ENCODE measurements around the gene LPAR1.

LPAR1 gene

DNA sequence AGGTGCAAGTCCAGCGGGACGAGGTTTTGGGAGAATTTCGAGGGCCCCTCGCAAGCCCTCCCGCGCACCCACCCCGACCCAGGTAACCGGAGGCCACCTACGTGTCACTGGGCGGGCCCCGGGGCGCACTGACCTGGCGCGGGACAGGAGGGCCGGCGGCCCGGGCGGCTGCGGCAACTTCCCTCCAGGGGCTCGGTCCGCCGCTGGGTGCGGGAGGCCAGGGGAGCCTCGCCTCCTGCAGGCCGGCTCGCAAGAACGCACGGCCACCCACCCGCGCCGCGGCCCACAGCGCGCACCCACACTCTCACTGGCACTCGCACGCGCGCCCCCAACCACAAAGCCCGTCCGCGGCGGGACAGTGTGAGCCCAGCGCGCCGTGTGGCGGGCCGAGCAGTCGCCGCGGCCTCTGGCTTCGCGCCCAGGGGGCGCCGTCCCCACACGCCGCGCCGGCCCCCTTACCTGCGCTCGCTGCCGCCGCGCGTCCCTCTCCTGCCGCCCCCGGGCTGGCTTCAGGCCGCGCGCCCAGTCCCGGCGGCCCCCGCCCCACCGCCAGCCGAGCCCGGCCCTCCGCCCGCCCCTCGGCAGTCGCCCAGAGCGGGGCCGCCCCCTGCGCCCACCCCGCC, 451 bp downstream of the LPAR1 start:
- peak; percentile 39 for DNase-seq

DNA sequence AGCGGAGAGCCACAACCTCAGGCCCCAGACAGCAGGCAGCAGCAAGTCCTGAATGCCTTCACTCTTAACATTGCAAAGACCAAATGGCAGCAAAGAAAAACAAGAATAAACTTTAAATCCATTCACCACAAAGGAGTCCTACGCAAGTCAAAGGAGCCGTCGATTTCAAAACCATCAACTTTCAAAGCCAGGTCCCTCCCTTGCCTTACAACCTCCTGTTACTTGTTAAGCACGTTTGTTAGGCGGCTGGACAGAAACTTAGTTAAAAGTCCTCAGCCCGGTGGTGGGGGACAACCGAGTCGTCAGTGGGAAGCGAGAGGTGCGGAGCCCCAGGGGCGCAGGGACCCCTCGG, 938 bp downstream of the LPAR1 start:
- peak; percentile 30 for DNase-seq

DNA sequence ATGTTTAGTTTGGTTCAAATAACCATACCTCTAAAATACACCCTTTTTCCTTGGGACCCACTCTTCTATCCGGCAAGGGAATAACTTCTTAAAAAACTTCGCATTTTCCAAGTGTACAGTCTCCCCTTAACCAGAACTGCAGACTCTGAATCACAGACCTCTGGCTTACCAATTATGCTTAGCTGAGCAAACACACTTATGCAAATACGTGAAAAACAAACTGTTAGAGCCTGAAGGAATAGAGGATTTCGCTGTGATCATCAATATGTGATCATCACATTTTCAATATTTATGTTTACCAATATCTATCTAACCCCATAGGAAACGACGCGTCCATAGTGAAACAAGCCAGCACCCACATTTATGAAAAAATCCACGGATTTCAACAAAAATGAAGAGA, 1.3 kb downstream of the LPAR1 start:
- DNase-seq = peak; percentile 25

DNA sequence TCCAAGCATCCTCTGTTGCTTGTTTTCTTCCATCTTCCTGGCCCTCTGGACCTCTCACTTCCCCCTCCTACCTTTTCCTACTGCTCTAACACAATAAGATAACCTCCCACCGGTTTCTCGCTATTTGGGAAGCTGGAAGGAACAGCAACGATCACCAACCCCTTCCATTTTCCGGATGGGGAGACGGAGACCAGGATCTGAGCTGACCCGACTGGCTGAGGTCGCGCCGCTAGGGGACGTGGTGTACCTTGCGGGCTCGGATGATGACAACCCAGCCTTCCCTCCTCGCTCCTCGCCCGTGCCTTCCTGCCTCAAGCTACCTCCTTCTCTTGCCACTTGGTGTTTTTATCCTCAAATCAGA, 1.9 kb downstream of the LPAR1 start:
- peak; percentile 58 for DNase-seq

DNA sequence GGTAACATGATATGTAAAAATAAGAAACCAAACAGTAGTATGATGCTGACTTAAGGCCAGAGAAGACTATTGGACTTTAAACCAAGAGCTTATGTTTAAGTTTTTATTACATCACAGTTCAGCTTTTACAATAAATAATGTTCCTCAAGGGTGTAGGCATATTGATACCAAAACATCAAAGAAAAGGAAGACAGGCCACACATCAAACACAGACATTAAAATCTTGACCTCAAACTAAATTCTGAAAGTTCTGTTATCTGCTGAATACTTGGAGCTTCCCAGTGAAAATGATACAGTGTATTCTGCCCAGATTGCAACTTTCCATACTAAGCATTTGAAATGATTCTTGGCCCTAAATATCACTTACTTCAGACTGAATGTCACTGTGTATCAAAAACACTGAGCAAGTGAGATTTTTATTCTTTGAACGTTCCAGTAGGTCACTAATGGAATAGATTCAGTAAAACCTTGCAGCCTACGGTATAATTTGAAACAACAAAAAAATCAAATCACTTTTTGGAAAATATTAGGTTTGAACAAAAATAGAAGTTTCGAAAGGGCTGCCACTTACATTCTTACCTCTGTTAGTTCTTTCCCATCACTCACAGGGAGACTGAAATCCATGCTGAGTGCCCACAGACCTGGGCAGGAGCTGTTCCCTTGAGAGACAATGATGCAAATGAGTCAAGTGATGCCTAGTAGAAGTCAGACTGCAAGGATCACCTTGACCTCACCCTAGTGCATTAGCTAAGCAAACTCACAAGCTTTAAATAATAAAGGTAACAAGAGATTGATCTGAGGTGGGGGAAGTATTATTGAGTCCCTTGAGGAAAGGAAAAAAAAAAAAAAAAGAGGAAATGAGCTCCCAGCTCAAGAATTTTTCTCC, 2.5 kb downstream of the LPAR1 start:
- DNase-seq = no peak

DNA sequence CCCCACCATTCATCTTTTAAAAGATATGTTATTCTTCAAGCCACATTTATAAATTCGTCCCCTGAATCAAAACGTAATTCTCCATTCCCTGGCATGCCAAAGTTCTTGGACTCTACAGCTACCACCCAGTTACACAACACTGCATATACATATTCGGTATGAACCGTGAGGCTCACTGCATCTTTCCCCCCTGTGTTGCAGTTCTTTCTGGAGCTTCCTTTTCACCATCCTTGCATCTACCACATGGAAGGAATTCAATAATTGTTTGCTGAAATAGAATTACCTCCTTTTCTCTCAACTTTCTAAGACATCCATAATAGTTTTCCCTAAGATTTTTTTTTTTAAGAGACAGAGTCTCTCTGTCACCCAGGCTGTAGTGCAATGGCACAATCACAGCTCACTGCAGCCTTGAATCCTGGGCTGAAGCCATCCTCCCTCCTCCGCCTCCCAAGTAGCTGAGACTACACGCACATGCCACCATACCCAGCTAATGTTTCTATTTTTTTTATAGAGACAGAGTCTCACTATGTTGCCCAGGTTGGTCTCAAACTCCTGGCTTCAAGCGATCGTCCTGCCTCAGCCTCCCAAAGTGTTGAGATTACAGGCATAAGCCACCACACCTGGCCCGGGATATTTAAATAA, 3.3 kb downstream of the LPAR1 start:
- DNase-seq = no peak

DNA sequence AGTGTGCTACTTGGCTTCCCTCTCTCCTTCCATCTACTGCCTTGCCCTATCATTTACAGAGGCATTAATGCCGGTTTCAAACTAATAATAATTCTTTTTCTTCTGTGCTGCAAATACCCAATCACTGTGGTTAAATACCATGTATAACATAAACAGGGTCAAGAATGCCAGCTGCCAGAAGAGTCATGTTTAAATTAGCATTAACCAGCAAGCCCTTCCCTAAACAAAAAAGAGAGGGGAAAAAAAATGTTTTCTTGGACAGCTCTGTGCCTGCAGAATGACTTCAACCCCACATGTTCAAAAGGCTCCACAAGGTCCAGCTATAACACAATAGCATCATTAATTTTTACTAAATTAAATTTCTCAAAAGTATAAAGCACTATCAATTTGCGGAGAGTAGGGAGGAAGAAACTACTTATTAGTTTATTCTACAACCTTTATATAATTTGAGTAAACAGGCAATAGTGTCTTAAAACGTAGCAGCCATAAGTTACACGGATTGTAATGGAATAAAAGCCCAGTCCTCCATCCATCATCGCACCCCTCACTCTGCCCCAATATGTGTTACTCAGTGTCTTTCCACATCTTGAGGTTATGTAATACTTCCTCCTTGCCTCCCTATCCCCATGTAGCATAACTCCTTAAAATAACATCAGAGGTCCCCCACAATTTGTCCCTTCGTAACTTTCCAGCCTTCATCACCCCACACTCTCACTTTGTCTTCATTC, 3.9 kb downstream of the LPAR1 start:
- DNase-seq = peak; percentile 29

DNA sequence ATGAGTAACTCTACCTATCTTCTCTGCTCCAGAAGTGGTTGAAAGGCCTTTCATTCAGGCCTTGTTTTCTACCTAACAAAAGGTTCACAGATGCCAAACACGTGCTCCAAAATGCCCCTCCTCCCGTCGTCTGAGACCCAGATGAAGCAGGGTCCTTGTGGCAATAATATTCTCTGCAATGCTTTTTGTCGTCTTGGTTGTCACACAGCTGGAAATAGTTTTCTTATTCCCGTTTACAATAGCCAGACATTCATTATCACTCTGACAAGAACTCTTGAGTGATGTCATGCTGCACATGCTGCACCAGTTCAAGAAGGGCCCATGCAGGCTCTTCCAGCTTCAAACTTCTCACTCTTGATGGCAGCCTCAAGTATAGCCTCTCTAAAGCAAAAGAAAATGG, 7.8 kb downstream of the LPAR1 start:
- DNase-seq = peak; percentile 36

DNA sequence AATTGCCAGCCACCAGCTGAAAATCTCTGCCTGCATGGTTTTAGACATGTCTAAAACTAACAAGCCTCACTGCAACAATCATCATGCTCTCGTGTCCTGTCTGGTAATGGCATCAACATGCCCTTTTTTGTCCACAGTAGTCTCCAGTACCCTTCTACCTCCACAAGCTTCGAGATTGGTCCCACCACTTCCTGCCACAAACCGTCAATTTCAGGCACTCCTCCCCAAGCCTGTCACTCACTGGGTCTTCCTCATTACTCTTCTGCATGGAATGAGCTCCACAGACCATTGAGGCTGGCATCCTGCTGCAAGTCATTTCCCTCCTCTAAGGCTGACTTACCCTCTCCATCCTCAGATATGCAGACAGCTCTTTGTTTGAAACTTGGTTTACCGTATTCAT, 9.0 kb downstream of the LPAR1 start:
- no peak for DNase-seq

DNA sequence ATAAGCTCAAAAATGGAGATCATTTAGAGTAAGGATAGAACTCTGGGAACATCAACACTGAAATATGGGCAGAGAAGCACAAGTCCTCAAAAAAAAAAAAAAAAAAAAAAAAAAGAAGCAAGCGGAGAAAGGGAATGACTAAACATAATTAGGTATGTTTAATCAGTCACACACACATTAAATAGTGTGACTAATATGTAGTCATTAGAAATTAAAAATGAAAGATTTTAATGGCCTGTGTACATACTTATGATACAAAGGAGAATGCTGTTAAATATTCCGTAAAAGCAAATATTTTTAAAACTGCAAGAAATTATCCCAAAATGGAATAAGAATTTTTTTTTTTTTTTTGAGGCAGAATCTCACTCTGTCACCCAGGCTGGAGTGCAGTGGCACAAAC, 10.5 kb downstream of the LPAR1 start:
- DNase-seq = no peak

DNA sequence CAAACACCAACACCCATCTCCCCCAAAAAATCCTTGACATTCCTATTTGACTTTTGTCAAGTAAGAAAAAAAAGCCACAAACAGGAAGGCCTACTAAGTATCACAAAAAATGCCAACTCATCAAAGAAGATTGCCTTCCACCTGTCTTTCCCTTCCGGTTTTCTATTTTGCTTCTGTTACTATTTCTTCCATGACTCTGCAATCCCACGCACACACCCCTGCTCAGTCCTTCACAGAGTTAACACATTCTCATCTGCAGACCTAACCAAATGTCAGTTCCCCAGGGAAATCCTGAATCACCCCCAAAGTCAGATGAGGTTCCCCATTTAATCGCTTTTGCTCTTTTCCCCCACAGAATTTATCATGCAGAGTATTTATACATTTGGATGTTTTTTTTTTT, 15.1 kb downstream of the LPAR1 start:
- DNase-seq = no peak

DNA sequence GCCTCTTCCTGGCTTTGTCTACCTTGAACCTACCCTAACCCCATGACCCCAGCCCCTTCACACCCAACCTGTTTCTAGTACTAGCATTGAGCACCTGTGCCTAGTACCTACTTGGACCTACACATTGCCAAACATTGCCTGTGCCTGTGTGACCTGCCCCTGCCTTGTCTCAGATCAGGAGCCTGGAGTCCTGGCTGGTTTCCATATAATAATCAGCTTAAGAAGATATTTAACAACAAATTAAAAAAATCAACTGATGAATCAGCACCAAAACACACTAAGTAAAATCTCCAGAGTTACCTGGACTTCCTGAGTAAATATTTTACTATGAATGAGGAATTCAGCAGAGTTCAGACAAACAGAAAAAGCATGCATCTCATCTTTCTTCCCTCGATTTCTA, 17.7 kb downstream of the LPAR1 start:
- DNase-seq = no peak

DNA sequence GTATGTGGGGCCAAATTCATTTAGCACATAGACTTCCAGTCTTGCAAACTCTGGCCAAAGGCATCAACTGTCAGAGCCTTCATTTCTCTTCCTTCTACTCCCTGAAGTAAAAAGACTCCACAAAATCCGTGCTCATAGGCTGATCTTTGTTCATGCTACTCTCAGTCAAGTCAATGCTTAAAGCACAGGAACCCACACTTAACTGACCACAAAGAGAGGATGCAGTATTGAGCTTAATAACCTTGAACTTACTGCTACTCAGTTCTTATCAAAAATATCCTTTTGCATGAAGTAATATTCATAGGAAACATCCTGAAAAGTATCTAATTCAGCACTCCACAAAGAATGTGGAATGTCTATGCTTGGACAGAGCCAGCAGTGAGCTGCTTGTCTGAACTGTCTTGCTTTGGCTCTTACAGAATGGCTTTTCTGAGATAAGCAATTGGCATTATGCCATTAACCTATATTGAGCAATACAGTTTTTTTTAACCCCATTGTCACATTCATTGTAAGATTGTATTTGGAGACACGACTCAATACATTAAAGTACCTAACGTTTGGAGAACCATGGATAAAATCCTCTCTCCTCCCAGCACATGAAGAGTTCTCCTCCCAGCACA, 21.7 kb downstream of the LPAR1 start:
- DNase-seq = peak; percentile 65

DNA sequence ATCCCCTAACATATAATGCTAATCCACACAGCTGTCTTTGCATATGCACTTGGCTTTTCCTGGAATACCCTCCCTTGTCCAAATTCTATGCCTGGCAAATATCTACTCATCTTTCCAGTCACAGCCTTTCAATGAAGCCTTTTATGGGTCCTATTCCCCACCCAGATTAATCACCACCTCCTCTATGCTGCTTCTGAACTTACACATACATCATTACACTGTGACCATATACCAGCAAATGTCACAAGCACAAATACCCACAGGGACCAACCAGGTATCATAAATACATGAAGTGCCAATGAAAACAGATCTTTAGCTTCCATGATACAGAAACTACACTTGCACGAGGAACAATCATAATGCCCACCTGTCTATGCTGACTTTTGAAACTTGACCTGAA, 22.3 kb downstream of the LPAR1 start:
- no peak for DNase-seq

DNA sequence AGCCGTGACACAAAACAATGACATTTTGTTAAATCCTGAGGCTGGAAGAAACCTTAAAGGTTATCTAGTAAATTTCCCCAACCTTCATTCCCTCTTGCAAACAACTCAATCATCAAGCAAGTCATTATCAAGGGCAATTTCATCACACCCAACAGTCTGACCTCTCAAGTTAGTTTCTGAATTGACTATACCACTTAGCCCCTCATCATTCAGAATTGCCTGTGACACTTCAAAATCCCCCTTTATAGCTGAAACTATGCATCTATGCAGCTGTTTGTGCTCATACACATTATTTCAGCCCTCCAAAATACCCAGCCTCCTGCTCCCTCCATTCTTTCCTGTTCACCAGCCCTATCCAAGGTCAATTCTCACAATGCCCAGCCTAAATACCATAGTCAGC, 24.6 kb downstream of the LPAR1 start:
- no peak for DNase-seq

DNA sequence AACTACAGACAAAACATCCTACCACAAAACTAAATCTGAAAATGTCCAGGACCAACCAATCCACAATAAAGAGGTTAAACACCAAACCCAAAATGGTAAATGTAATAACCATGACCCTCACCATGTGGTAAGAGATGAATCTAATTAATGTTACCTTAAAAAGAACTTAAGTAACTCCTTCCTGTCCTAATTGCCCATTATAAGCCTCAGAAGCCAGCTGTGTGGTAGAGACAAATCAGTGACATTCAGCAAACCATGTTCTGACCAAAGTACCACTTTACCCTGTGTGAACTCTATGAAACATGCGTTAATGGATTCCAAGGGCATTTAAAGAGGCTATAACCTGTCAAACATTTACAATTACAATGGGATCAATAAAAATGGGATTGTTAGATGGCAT, 25.0 kb downstream of the LPAR1 start:
- DNase-seq = no peak

DNA sequence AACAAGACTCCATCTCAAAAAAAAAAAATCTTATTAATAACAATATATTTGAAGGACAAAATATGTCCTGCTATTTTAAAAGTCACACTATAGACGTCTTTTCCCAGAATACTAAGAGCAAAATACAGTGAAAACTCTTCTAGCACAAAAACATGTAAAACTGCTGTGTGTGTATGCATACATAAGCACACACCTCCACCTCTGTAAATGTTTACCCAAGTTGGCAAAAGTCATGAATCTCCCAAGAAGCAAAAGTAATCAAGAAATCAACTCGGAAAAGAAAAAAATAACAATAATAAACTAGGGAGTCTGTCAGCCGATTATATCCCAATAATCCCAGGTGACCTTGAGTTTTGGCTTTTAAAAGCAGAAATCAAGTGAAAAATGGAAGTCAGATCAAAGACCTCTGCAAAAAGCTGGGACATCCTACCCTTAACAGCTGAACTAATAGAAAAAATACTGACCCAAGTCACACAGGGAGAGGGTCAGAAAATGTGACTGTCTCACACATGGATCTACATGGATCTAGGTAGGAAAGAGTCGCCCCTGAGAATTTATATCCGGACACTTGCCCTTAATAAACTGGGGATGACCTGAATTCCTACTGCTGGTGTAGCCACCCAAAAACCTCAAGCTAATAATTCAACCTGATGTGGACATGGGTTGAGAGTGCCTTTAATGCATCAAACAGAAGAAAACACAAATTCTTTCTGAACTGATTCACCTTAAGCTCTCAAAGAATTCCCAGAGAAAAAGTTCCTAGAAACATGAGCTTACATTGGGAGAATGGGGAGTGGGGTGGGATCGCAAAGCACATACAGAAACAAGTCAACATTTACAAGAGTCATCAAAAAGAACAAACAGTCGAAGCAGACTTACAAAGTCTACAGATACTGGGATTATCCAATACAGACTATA, 29.9 kb downstream of the LPAR1 start:
- DNase-seq = peak; percentile 32

DNA sequence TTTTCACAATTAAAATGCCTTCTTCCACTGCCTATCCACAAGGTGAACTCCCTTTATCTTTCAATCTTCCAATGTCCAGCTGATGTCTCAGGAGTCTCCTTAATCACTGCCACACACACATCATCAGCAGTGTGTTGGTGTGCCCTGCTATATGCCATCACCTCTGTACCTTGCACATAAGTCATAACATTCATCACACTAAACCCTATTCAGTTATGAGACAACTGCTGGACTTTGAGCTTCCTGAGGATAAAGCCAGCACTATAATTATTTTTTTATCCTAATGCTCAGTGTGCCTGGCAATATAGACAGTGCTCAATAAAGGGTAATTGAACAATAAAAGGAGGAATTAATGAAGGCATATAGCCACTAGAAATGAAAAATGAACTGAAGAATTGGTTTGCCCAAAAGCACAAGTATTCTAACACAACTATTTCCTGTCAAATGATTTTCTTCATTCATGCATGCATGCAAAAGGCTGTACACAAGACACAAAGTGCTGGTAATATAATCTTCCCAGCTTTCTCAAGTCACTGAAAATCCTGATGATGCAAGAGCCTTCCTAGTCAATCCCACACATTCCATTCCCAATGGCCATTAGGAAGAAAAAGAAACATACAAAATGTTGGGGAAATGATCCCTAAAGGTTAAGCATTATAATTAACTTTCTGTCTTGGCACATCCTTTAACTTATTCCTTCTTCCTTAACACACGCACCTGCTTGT, 32.4 kb downstream of the LPAR1 start:
- peak; percentile 41 for DNase-seq

DNA sequence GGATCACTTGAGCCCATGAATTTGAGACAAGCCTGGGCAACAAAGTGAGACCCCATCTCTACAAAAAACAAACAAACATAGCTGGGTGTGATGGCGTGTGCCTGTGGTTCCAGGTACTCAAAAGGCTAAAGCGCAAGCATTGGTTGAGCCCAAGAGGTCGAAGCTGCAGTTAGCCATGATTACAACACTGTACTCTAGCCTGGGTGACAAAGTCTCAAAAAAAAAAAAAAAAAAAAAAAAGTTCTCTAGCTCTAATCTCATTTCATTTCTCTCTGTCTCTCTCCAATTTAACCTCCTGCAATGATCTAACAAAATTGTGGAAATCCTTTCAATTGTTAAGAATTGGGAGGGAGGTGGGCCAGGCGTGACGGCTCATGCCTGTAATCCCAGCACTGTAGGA, 33.3 kb downstream of the LPAR1 start:
- no peak for DNase-seq

DNA sequence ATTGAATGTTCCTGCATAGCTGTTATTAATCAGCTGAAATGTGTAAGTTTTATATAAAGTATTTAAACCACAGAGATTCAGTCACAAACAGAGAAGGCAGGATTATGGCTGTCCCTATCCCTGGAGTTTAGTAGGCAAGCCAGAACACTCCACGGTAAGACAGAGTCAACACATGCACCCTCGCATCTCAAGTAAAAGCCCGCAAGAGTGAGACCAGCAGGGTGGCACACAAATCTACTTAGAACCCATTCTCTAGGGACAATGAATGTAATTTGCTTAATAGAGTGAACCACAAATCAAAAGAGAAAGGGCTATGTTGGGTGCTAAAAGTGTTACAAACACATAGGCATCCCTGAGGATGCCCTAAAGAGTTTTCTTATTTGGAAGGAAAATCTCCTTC, 35.1 kb downstream of the LPAR1 start:
- no peak for DNase-seq

DNA sequence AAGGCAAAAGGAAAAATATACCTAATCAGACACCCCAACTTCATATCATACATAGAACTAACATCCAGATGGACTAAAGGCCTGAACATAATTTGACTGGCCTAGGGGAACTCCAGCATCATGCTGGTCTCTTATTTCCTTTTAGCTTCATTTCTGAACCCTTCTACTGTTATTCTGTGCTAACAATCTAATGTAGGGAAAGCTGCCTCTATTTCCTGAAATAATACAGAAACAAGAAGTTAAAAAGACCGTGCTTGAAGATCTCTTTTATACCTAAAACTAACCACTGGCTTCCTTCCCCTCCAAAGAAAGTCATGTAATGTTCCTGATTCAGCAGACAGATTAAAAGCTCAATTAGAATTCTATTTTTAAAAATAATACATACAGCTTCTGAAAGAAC, 36.7 kb downstream of the LPAR1 start:
- no peak for DNase-seq
